Vagina (tissue), 2 donors: ENCODE measurements around the gene CD44.

Experiments
- POLR2A ChIP-seq, 2 donors: fragments of 450-650 bp; IDR thresholded peaks; one replicate each; pipeline ENCODE4 v1.6.1; 2017; ENCODE audit warnings: antibody characterized with exemption in 2 of 2, mild to moderate bottlenecking in 2 of 2, moderate library complexity in 2 of 2
- TF ChIP-seq, protein P1 (sequence below), 3 experiments: fragments of 450-650 bp in 2 of 3; fragments of 200-600 bp in 1 of 3; sonication (generic) in 1 of 3; IDR thresholded peaks; one replicate each; pipeline ENCODE4 v1.5.1; 2017 to 2019; ENCODE audit warnings: antibody characterized with exemption in 3 of 3, mild to moderate bottlenecking in 2 of 3, moderate library complexity in 2 of 3

DNA sequence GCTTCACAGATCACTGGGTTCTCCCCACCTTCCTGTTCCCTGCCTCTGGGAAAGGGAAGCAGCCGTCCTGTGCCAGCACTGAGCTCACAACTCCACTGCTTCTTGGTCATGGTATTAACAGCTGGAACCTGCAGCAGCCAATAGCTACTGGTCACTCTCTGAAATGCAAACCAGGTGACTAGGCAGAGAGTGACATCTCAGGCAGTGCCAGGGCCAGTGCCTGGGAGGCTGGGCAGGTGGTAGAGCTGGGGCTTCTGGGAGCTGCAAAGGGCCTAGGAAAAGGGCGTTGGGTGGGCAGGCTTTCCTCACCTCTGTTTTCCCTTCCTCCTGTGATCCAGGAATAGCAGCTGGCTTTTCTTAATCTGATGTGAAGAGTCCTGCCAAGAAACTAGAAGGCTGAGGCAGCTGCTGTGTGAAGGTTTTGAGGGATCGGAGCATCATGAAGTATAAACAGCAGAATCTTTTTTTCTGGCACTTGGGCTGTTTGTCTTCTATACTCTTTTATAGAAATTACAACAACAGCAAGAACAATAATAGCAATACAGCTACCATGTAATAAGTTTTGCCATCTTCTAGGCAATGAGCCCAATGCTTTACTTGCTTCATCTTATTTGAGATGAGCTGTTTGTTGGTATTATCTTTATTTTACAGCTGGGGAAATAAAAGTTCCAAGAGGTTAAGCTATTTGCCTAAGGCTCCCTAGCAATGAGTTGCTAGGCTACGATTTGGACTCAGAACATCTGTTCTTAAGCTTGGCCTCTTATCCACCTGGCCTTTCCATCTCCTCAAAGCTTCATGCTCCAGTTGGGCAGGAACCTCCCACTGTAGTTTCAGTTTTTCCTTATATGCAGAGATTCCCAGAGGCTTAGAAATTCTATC lies 22.0 kb upstream of the CD44 start:
- TF ChIP-seq POLR2A (IDR thresholded peaks at IDR 0.05), result no peak
- TF ChIP-seq, protein P1, sequence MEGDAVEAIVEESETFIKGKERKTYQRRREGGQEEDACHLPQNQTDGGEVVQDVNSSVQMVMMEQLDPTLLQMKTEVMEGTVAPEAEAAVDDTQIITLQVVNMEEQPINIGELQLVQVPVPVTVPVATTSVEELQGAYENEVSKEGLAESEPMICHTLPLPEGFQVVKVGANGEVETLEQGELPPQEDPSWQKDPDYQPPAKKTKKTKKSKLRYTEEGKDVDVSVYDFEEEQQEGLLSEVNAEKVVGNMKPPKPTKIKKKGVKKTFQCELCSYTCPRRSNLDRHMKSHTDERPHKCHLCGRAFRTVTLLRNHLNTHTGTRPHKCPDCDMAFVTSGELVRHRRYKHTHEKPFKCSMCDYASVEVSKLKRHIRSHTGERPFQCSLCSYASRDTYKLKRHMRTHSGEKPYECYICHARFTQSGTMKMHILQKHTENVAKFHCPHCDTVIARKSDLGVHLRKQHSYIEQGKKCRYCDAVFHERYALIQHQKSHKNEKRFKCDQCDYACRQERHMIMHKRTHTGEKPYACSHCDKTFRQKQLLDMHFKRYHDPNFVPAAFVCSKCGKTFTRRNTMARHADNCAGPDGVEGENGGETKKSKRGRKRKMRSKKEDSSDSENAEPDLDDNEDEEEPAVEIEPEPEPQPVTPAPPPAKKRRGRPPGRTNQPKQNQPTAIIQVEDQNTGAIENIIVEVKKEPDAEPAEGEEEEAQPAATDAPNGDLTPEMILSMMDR (IDR thresholded peaks at IDR 0.05), result no peak
